ENCODE measurements around the gene WIF1.

WIF1 gene

DNA sequence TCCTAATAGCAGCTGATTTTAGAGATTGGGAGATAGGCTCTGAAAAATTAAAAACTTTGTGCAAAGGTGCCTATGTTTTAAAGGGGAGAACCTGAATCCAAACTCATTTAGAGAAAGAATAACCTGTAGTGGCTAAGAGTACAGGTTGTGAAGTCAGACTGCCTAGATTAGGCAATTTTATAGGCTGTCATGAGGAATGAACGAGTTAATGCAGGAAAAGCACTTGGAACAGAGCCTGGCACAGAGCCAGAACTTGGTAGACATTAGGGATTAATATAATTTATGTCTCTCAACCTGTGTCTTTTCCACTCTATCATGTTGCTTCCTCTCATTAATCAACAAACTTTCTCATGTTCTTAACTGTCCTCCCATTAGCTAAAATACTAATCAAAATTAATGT lies 98.1 kb downstream of the WIF1 start:
- no peak for DNase-seq (ENCODE audit: low spot score)

DNA sequence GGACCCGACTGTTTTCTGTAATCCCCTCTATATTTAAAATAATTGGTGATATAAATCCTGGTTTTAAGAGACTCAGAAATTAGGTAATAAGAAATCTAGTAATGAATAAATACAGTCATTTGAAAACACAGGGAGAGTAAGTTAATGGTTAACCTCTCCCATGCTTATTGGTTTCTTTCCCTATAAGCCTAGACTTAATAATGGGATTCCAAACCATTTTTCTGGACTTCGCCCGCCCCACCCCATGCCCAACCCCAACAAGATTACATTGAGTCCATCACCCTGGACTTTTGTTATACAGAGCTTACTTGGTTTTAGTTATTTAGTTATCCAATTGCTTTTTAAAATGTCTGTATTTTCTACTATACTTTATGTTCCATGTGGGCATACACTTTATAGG lies 98.7 kb downstream of the WIF1 start:
- no peak for DNase-seq (ENCODE audit: low spot score)

DNA sequence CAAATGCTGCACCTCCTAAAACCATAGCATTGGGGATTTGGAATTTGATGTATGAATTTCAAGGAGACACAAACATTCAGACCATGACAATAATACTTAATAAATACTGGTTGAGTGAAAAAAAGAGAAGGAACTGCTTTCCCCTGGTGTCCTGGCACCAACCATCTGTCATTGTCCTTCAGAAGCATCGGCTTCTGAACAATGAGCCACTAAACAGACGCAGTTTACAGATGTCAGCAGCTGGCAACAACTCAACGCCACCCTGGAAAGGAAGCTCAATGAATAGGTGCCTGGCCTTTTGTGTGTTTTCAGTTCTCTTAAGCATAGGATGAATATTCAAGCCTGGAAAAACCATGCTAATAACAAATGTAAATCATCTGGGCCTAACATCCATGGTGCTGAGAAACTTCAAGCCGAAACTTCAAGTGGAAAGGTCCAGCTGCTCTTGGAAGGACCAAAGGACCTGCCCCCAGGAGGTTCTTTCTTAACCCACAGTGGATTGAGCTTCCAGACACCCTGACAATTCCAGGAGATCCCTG lies 101.3 kb downstream of the WIF1 start:
- no peak for DNase-seq (ENCODE audit: low spot score)

GRCh38 chr12:65016881-65017650 lies 104.0 kb downstream of the WIF1 start:
- DNase-seq (ENCODE audit: low spot score) = no peak

GRCh38 chr12:65015850-65016249 lies 105.3 kb downstream of the WIF1 start:
- DNase-seq (ENCODE audit: low spot score) = no peak

DNA sequence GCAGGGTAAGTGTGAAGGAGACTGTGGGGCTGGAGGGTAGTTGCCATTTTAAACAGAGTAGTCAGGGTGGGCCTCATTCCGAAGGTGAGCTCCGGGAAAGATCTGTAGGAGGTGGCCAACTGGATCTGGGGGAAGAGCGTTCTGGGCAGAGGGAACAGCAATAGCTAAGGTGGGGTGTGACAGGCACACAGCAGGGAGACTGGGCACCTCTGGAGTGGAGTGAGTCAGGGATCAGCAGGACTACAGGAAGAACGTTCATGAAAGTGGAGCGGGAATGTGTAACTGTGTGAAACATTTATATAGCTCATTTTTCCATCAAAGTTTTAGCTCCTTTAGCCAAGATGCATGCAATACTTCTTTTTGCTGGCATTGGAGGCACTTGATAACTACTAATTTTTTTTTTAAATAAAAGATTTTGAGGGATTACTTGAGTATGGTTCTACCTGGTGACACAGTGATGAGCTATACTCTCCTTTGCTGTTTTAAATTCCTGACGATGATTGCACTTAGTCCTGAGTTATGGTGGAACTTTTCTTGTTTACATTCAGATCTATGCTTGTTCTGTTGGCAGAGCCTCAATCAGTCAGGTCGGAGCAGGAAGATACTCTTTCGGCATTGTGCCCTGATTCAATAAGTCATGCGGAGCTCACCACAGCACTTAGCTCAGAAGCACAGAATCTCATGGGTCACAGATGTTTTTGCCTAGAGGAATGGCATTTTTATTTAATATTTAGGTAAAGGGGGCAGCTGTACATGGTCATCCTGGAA lies 106.4 kb downstream of the WIF1 start:
- no peak for DNase-seq (ENCODE audit: low spot score)

GRCh38 chr12:65010437-65010836 lies 110.7 kb downstream of the WIF1 start:
- DNase-seq (ENCODE audit: low spot score) = no peak

DNA sequence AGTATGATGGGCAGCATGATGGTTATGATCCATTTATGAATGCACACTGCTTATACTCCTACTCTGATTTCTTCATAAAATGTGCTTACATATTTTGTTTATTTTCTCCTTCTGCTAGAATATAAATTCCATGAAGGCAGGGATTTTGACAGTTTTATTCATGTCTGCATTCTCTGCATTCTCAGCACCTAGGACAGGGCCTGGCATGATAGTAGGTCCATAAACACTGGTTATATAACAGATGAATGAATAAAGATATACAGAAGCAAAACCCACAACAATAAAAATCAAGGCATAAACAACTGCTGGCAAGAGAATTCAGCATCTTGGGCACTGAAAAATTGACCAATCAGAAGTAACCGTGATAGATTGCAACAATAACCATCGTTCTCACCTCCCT lies 115.4 kb downstream of the WIF1 start:
- DNase-seq (ENCODE audit: low spot score) = no peak

GRCh38 chr12:65004270-65004669 lies 116.8 kb downstream of the WIF1 start:
- no peak for DNase-seq (ENCODE audit: low spot score)
